PFSK-1 (cell line): ENCODE results near the gene KCP.

ENCODE experiments used
- FOXP2 ChIP-seq: optimal IDR thresholded peaks from 2 replicates; pipeline ENCODE3; 2011; ENCODE audit warnings: borderline replicate concordance, control low read depth, inconsistent platforms; ENCODE audit not compliant: insufficient read depth; ENCODE audit errors: extremely low read length, extremely low read depth
- POLR2AphosphoS5 ChIP-seq: IDR thresholded peaks from 2 replicates; pipeline ENCODE4 v1.6.1; 2012; ENCODE audit warnings: low read depth, mild to moderate bottlenecking, control low read depth, low read length, moderate library complexity
- SIN3A ChIP-seq: IDR thresholded peaks from 2 replicates; pipeline ENCODE4 v1.6.1; 2012; ENCODE audit warnings: mild to moderate bottlenecking, low read length, moderate library complexity, borderline replicate concordance; ENCODE audit not compliant: insufficient read depth
- TAF1 ChIP-seq: IDR thresholded peaks from 2 replicates; pipeline ENCODE4 v1.6.1; 2012; ENCODE audit warnings: low read length, control low read depth, borderline replicate concordance; ENCODE audit not compliant: insufficient read depth
- TF ChIP-seq, protein P1 (sequence below), 2 experiments: IDR thresholded peaks; 2 replicates each; pipeline versions ENCODE4 v1.6.1 to v1.8.0; 2011 to 2012; ENCODE audit warnings: low read depth in 2 of 2, low read length in 2 of 2, control low read depth in 1 of 2, inconsistent platforms in 1 of 2, mild to moderate bottlenecking in 1 of 2, moderate library complexity in 1 of 2; ENCODE audit not compliant: insufficient read depth in 1 of 2

The KCP gene

DNA sequence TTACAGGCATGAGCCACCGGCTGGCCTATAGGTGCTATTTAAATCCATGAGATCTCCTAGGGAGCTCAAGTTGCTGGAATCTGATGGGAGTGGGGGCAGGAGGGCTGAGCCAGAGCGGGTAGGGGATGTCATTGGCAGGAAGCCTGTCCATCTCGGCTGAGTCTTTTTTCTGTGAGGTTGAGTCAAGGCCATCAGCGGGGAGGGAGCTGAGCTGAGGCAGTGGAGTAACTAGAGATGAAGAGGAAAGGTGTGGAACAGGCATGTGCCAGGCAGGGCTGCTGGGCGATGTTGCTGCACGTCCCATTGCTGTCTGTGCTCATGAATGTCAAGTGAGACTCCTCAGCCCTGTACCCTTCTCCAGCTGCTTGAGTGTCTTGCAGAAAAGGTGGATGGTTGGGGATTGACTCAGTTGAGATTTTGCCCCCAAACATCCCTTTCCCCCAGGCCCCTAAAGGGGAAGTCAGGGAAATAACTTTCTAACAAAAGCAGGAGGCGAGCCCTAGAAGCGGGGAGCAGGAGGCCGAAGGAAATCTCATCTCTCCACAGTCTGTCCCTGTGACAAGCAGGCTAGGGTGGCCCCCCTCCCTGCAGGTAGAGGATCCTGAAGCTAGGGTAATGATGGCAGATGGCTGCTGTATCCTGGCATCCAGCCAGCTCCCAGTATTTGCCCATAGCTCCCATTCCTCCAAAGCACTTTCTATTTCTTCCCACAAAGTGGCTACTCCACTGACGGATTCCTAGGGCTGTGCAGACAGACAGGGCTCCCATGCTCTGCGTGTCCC lies 42.5 kb downstream of the KCP start:
- TF ChIP-seq TAF1: no peak
- TF ChIP-seq, protein P1, sequence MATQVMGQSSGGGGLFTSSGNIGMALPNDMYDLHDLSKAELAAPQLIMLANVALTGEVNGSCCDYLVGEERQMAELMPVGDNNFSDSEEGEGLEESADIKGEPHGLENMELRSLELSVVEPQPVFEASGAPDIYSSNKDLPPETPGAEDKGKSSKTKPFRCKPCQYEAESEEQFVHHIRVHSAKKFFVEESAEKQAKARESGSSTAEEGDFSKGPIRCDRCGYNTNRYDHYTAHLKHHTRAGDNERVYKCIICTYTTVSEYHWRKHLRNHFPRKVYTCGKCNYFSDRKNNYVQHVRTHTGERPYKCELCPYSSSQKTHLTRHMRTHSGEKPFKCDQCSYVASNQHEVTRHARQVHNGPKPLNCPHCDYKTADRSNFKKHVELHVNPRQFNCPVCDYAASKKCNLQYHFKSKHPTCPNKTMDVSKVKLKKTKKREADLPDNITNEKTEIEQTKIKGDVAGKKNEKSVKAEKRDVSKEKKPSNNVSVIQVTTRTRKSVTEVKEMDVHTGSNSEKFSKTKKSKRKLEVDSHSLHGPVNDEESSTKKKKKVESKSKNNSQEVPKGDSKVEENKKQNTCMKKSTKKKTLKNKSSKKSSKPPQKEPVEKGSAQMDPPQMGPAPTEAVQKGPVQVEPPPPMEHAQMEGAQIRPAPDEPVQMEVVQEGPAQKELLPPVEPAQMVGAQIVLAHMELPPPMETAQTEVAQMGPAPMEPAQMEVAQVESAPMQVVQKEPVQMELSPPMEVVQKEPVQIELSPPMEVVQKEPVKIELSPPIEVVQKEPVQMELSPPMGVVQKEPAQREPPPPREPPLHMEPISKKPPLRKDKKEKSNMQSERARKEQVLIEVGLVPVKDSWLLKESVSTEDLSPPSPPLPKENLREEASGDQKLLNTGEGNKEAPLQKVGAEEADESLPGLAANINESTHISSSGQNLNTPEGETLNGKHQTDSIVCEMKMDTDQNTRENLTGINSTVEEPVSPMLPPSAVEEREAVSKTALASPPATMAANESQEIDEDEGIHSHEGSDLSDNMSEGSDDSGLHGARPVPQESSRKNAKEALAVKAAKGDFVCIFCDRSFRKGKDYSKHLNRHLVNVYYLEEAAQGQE (IDR thresholded peaks at IDR 0.05; ENCODE audit: insufficient read depth in 1 of 2, low read depth in 2 of 2, low read length in 2 of 2): no peak
- no peak for TF ChIP-seq SIN3A
- no peak for TF ChIP-seq FOXP2
- no peak for TF ChIP-seq POLR2AphosphoS5

DNA sequence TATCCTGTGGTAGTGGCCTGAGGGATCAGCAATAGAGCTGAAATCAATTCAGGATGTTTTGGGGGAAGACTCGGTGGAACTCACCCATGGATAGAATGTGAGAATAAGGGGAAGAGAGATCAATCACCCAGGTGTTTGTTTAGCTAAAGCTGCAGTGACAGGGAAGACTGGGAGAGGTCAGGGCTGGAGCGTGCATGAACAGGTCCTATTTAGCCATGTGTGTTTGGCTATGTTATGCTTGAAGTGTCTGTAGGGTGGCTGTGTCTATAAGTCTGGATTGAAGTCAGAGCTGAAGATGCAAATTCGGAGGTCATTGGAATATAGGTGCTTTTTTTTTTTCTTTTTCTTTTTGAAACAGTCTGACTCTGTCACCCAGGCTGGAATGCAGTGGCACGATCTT lies 43.3 kb downstream of the KCP start:
- TF ChIP-seq POLR2AphosphoS5: no peak
- TF ChIP-seq, protein P1 (IDR thresholded peaks at IDR 0.05; ENCODE audit: insufficient read depth in 1 of 2, low read depth in 2 of 2, low read length in 2 of 2): no peak
- TF ChIP-seq TAF1: no peak
- no peak for TF ChIP-seq FOXP2
- no peak for TF ChIP-seq SIN3A

DNA sequence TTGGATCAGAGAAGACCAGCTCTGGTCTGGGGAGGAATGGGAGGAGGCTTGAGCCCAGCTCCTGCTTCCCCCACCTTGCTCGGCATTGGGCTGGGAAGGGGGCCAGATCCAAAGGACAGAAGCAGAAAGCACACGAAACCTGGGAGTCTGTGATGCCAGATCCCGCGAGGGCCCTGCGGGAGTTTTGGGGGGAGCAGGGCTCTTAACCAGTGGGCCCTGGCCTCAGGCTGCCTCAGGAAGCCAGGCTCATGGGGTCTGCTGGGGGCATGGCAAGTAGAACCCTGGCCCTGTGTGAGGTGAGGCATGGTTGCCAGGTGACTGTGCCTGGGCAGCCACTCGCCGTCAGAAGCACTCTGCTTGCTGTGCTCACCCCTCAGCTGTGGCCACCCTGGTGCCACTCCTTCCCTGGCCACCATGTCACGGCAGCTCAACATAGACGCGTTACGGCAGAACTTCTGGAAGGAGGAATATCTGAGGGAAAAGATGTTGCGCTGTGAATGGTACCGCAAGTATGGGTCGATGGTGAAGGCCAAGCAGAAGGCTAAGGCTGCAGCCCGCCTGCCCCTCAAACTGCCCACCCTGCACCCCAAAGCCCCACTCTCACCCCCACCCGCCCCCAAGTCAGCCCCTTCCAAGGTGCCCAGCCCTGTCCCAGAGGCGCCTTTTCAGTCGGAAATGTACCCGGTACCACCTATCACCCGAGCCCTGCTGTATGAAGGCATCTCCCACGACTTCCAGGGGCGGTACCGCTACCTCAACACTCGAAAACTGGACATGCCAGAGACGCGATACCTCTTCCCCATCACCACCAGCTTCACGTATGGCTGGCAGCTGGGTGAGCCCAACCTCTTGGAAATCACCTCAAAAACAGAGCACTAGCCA lies 44.3 kb downstream of the KCP start:
- TF ChIP-seq FOXP2 (no peak), TAF1 (no peak), POLR2AphosphoS5 (no peak), SIN3A (no peak)
- TF ChIP-seq, protein P1 (IDR thresholded peaks at IDR 0.05; ENCODE audit: insufficient read depth in 1 of 2, low read depth in 2 of 2, low read length in 2 of 2): no peak

- no peak for TF ChIP-seq FOXP2
- 0 out of 2 replicates have a peak, but pooled peaks have one; percentile 10 for TF ChIP-seq POLR2AphosphoS5
These were observed 45.2 kb downstream of the KCP start for GRCh38 chr7:128865303-128865702.

- TF ChIP-seq FOXP2: no peak
- TF ChIP-seq, protein P1 (IDR thresholded peaks at IDR 0.05; ENCODE audit: insufficient read depth in 1 of 2, low read depth in 2 of 2, low read length in 2 of 2): no peak
- TF ChIP-seq SIN3A: 0 out of 2 replicates have a peak, but pooled peaks have one; percentile 29
- no peak for TF ChIP-seq TAF1
These were observed 47.0 kb downstream of the KCP start for GRCh38 chr7:128863433-128863989.
